ENCODE data around the gene ZNF653. TPM values are rescaled to one million over a fixed set of nuclear protein-coding genes. Genes with fewer than 3 reads are reported as not detected.

The ZNF653 gene
- total and polyA plus RNA-seq, 2 donors (not counting 3 experiments of a cell fraction or from before 2014, with no cell fraction given): 7.0 to 8.7 TPM

DNA sequence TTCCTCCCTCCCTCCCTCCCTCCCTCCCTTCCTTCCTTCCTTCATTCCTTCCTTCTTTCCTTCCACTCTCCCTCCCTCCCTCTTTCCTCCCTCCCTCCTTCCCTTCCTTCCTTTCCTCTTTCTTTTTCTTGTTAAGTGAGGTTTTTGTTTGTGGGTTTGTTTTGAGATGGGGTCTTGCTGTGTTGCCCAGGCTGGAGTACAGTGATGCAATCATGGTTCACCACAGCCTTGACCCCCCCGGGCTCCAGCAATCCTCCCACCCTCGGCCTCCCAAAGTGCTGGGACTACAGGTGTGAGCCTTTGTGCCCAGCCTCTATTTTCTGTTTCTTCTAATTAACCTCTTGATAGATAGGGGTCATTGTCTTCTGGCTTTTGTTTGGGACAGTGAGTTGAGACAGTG is 44.2 kb downstream of the ZNF653 start:
- Histone ChIP-seq H3K4me1 (ENCODE audit: control insufficient read depth, extremely low read depth, insufficient read depth, low read length) (no peaks in the 10 kb centered on the region), H3K4me2 (ENCODE audit: insufficient read depth, low read length) (no peak overlapping the region), H3K36me3 (ENCODE audit: control insufficient read depth in 2 of 2, extremely low read depth in 1 of 2, insufficient read depth in 2 of 2, low read length in 2 of 2) (no peaks in the 10 kb centered on the region), H3K9ac (replicated peaks; ENCODE audit: extremely low read depth, insufficient read depth, low read length) (no peak overlapping the region), H3K4me3 (replicated peaks in 1 of 3; ENCODE audit: insufficient read depth in 1 of 3, low read depth in 1 of 3, low read length in 3 of 3) (no peak overlapping the region), H3K27me3 (ENCODE audit: control insufficient read depth in 2 of 2, insufficient read depth in 2 of 2, low read length in 2 of 2) (no peaks in the 10 kb centered on the region), H3K9me1 (replicated peaks; ENCODE audit: control insufficient read depth, extremely low read depth, insufficient read depth, low read length) (no peaks in the 10 kb centered on the region), H2AFZ (ENCODE audit: low read depth, low read length) (no peak overlapping the region), H3K79me2 (ENCODE audit: control insufficient read depth, insufficient read depth, low read length) (no peaks in the 10 kb centered on the region), H3K27ac (ENCODE audit: insufficient read depth, low read depth, low read length) (no peak overlapping the region), H3K9me3 (replicated peaks; ENCODE audit: control insufficient read depth, insufficient read depth, low read length) (no peaks in the 10 kb centered on the region), H4K20me1 (replicated peaks; ENCODE audit: control insufficient read depth, extremely low read depth, insufficient read depth, low read length) (no peaks in the 10 kb centered on the region)
- dilution Hi-C loops (cut with MboI; ENCODE audit: extremely low pct_ligation_motif_present, low sequenced_read_pairs) (no loop called here), intact Hi-C loops (cut with micrococcal nuclease) (no loop called here)
- no peak for FAIRE-seq
- TF ChIP-seq POLR2A (IDR thresholded peaks at IDR 0.05; ENCODE audit: low read depth, low read length) (no peak), POLR2AphosphoS5 (IDR thresholded peaks at IDR 0.05; ENCODE audit: insufficient read depth, low read depth, low read length) (no peak), FOS (IDR thresholded peaks at IDR 0.05; ENCODE audit: borderline replicate concordance, insufficient read depth, low read length) (no peak), MYC (IDR thresholded peaks at IDR 0.05; ENCODE audit: low read depth, low read length) (no peak), CTCF (IDR thresholded peaks at IDR 0.05; ENCODE audit: extremely low read depth in 1 of 2, insufficient read depth in 1 of 2, low read depth in 1 of 2, low read length in 2 of 2) (no peak), GATA2 (IDR thresholded peaks at IDR 0.05; ENCODE audit: insufficient read depth, insufficient read length, low read depth, low read length) (no peak), JUN (IDR thresholded peaks at IDR 0.05; ENCODE audit: borderline replicate concordance, insufficient read depth, insufficient read length, low read depth) (no peak), EZH2 (IDR thresholded peaks at IDR 0.05; ENCODE audit: borderline replicate concordance, low read depth, low read length, severe bottlenecking) (no peak)
- TF ChIP-seq, protein P1, sequence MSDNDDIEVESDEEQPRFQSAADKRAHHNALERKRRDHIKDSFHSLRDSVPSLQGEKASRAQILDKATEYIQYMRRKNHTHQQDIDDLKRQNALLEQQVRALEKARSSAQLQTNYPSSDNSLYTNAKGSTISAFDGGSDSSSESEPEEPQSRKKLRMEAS (IDR thresholded peaks at IDR 0.05; ENCODE audit: insufficient read depth, insufficient read length): no peak
- POLR2A ChIA-PET: no interaction called here
- CTCF ChIA-PET: no interaction called here
- BruUV-seq (replicated peaks): no TSS peak
- no peak for DNase-seq (ENCODE audit: low read depth, low spot score)
